NCI-H1105 (cell line): ENCODE data around the gene MAN1C1.

Source experiments
- DNase-seq: peaks from one replicate; lab custom pipeline; 2025; lab: John Stamatoyannopoulos, UW

Gene MAN1C1

GRCh38 chr1:25616095-25616986, at the start of gene MAN1C1:
MAN1C1 (plus strand) TSS chr1:25616791; CDS start chr1:25617798, 1,007 bp downstream.
- DNase-seq: peak; percentile 93

GRCh38 chr1:25567710-25568089, 48.9 kb upstream of the MAN1C1 start:
- no peak for DNase-seq

- DNase-seq: no peak
These were observed 48.3 kb upstream of the MAN1C1 start for GRCh38 chr1:25568090-25568833.

- DNase-seq: no peak
These were observed 47.6 kb upstream of the MAN1C1 start for GRCh38 chr1:25568834-25569596.

GRCh38 chr1:25569597-25570396, 46.8 kb upstream of the MAN1C1 start:
- DNase-seq: no peak

GRCh38 chr1:25570798-25571521, 45.6 kb upstream of the MAN1C1 start:
- DNase-seq: no peak

GRCh38 chr1:25571522-25571970, 45.0 kb upstream of the MAN1C1 start:
- no peak for DNase-seq

- no peak for DNase-seq
These were observed 44.5 kb upstream of the MAN1C1 start for GRCh38 chr1:25572107-25572506.

GRCh38 chr1:25572708-25573590, 43.6 kb upstream of the MAN1C1 start:
- no peak for DNase-seq

GRCh38 chr1:25573591-25573930, 43.0 kb upstream of the MAN1C1 start:
- DNase-seq: no peak

- DNase-seq: no peak
These were observed 42.6 kb upstream of the MAN1C1 start for GRCh38 chr1:25573961-25574360.

GRCh38 chr1:25575191-25575590, 41.4 kb upstream of the MAN1C1 start:
- no peak for DNase-seq

GRCh38 chr1:25576459-25577133, 40.0 kb upstream of the MAN1C1 start:
- no peak for DNase-seq

GRCh38 chr1:25577134-25577920, 39.3 kb upstream of the MAN1C1 start:
- DNase-seq: no peak

GRCh38 chr1:25579292-25580252, 37.0 kb upstream of the MAN1C1 start:
- no peak for DNase-seq

- no peak for DNase-seq
These were observed 35.7 kb upstream of the MAN1C1 start for GRCh38 chr1:25580927-25581326.

- no peak for DNase-seq
These were observed 34.8 kb upstream of the MAN1C1 start for GRCh38 chr1:25581764-25582163.
